A549 treated with Mapracorat at 1 μM for 4 hours (cell line): Measurements from ENCODE around the gene TUFT1. TPM values are rescaled to one million over a fixed set of nuclear protein-coding genes. Genes with fewer than 3 reads are reported as not detected.

Experiments
- total RNA-seq: library from RNA; stranded (reverse); fragments of 200-300 nt; extraction: Qiagen RNA extraction; gene quantifications from 5 replicates; pipeline ENCODE4 v1.2.3, GENCODE V29; 2022

Gene TUFT1, protein sequence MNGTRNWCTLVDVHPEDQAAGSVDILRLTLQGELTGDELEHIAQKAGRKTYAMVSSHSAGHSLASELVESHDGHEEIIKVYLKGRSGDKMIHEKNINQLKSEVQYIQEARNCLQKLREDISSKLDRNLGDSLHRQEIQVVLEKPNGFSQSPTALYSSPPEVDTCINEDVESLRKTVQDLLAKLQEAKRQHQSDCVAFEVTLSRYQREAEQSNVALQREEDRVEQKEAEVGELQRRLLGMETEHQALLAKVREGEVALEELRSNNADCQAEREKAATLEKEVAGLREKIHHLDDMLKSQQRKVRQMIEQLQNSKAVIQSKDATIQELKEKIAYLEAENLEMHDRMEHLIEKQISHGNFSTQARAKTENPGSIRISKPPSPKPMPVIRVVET
- 8.4 to 10.4 TPM (median 9.2 TPM) in 5 replicates for total RNA-seq

DNA sequence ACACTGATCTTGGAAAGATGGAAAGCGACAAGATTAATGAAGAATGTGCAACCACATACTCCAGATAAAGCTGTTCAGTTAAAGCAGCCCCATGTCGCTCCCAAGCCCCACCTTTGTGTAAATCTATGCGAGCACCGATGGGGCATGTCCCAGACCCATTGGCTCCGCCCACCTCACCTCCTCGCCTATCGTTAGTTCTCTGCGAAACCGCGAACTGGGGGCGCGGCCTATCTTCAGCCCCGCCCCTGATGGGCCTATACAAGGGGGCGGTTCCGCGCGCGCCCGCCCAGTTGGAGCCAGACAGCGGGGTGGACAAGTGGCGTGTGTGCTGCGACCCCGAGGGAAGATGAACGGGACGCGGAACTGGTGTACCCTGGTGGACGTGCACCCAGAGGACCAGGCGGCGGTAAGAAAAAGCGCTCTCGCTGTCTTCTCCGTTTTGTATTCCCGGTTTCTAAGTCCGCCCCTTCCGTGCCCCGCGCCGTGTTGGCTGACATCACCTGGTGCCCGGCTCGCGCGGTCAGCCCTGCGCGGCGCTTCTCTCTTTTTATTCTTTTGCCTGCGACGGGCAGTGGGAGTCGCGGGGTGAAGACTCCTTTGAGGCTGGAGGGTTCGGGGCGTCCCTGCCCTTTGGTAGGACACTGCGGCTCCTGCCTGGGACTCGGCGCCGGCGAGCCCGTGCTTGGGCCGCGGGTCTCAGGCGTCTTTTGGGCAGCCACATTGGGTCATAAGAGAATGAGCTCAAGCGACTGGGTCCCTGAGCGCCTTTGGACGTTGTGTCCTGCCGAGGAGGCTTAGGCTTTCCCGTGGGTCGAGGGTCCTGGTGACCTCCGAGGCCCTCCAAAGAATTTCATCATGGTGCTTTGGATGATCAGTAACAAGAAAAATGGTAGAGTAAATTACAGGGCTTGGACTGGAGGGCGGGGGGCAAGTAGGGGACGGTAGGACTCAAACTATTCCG, at the start of gene TUFT1:
Gene TUFT1, plus strand, starts transcription at position 289 of the 961 bp plus-strand sequence. Its CDS starts 58 bp downstream, at position 347.

DNA sequence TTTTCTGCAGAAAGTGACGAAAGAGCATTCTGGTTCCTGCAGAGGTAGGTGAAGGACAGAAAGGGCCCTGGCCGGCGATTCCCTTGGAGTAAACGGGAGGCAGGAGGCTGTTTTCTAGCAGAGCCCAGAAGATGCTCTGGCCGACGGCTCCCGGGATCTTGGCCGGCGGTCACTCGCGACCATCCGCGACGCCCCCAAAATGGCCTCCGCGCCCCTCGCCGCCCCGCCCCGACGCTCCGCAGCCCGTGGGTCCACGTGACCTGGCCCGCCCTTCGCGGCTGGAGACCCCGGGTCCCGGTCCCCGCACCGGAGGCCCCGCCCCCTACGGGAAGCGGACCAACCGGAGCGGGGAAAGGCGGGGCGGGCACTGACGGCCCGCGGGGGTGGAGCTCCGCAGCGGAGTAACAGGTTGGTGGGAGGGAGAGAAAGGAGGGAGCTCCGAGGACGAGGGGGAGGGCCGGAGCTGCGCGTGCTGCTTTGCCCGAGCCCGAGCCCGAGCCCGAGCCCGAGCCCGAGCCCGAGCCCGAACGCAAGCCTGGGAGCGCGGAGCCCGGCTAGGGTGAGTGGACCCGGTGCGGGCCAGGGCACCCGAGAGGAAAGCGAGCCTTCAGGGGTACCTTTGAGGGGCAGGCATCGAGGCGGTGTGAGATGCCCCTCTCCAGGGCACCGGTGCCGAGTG, 29.0 kb upstream of the TUFT1 start, which contains the start of gene CGN:
Gene CGN, plus strand, starts transcription at position 431 of the 679 bp plus-strand sequence. CDS start 7,133 bp downstream, outside the sequence.

DNA sequence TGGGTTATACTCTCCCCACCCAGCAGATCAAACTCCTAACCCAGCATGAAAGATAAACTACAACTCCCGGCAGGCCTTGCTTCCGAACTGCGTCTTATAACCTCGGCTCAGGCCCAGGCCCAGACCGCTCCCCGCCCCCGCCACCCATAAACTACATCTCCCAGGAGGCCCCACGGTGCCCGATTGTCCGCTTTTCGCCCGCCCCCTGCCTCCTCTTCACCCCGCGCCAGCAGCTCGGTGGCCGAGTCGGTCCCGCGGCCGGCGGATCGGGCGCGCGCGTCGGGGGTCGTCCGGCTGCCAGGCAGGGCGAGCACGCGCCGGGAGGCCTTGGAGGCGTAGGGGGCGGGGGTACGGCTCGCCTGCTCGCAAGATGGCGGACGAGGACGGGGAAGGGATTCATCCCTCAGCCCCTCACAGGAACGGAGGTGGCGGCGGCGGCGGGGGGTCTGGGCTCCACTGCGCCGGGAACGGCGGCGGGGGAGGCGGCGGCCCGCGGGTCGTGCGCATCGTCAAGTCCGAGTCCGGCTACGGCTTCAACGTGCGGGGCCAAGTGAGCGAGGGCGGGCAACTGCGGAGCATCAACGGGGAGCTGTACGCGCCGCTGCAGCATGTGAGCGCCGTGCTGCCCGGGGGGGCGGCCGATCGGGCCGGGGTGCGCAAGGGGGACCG, 71.9 kb downstream of the TUFT1 start, which contains the start of gene SNX27:
Gene SNX27, plus strand, starts transcription at position 219 of the 669 bp plus-strand sequence. Its CDS starts 152 bp downstream, at position 371.

Other genes with a start within 250 kb of the TUFT1 start
- 22.7 to 27.1 TPM (median 25.0 TPM) in 5 replicates for gene PI4KB, start 212.9 kb upstream of the TUFT1 start, total RNA-seq
- 18.8 to 24.9 TPM (median 21.2 TPM) in 5 replicates for gene RFX5, start 193.1 kb upstream of the TUFT1 start, total RNA-seq
- 5.7 to 8.9 TPM (median 6.7 TPM) in 5 replicates for gene SELENBP1, start 167.6 kb upstream of the TUFT1 start, total RNA-seq
- 364 to 428 TPM (median 401 TPM) in 5 replicates for gene PSMB4, start 140.7 kb upstream of the TUFT1 start, total RNA-seq
- gene POGZ, start 80.8 kb upstream of the TUFT1 start, total RNA-seq = 17.9 to 22.4 TPM (median 19.4 TPM) in 5 replicates
- gene CGN, start 28.9 kb upstream of the TUFT1 start, total RNA-seq = 1.5 to 2.4 TPM (median 2.2 TPM) in 5 replicates
- 7.0 to 10.3 TPM (median 7.4 TPM) in 5 replicates for gene SNX27, start 71.7 kb downstream of the TUFT1 start, total RNA-seq
- gene CELF3, start 176.5 kb downstream of the TUFT1 start, total RNA-seq = not detected in 5 replicates
- not detected in 5 replicates for gene RIIAD1, start 181.2 kb downstream of the TUFT1 start, total RNA-seq
- gene MRPL9, start 223.2 kb downstream of the TUFT1 start, total RNA-seq = 73.9 to 90.5 TPM (median 84.1 TPM) in 5 replicates